ENCODE measurements around the gene WHAMM. TPM values are rescaled to one million over a fixed set of nuclear protein-coding genes. Genes with fewer than 3 reads are reported as not detected.

WHAMM gene
- total RNA-seq, 1 experiment from 2014 or later = 6.9 TPM

DNA sequence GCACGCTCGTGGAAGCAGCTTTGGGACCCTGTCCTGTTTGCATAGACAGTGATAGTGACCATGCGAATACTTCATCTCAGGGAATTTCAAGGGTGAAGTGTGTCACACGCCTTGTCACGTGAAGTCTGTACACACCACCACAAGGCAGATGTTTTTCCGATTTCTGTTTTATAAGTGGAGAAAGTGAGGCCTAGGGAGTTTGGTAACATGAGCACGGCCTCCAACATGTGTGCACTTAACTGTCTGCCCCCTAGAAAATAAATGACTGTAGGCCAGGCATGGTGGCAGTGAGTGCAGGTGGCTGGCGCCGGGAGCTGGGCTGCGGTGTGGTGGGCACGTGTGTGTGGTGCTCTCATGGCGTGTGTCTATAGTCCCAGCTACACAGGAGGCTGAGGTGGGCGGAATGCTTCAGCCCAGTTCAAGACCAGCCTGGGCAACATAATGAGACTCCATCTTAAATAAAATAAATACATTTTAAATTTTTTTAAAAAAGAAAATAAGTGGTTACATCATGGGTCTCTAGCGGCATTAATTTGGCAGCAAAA is 42.0 kb downstream of the WHAMM start:
- intact Hi-C loops (cut with micrococcal nuclease; ENCODE audit: unreplicated experiment) = no loop called here
- Histone ChIP-seq H3K9me3 (ENCODE audit: insufficient read depth, low read depth) (no peaks in the 10 kb centered on the region), H4K20me1 (ENCODE audit: insufficient read depth) (no peaks in the 10 kb centered on the region), H3F3A (ENCODE audit: insufficient read depth, low read depth) (no peaks in the 10 kb centered on the region), H3K4me2 (no peak overlapping the region), H2AFZ (no peak overlapping the region), H3K36me3 (ENCODE audit: low read depth) (no peaks in the 10 kb centered on the region), H3K4me3 (no peak overlapping the region), H3K27ac (no peak overlapping the region), H3K9me2 (ENCODE audit: insufficient read depth) (no peaks in the 10 kb centered on the region), H3K79me2 (ENCODE audit: low read depth) (no peaks in the 10 kb centered on the region), H3K4me1 (replicated peaks; ENCODE audit: insufficient read depth) (no peaks in the 10 kb centered on the region), H3K27me3 (ENCODE audit: insufficient read depth, low read depth) (no peaks in the 10 kb centered on the region)
- ChIA-PET CTCF (no interaction called here), POLR2A (ENCODE audit: unreplicated experiment) (no interaction called here)
- TF ChIP-seq, protein P1, sequence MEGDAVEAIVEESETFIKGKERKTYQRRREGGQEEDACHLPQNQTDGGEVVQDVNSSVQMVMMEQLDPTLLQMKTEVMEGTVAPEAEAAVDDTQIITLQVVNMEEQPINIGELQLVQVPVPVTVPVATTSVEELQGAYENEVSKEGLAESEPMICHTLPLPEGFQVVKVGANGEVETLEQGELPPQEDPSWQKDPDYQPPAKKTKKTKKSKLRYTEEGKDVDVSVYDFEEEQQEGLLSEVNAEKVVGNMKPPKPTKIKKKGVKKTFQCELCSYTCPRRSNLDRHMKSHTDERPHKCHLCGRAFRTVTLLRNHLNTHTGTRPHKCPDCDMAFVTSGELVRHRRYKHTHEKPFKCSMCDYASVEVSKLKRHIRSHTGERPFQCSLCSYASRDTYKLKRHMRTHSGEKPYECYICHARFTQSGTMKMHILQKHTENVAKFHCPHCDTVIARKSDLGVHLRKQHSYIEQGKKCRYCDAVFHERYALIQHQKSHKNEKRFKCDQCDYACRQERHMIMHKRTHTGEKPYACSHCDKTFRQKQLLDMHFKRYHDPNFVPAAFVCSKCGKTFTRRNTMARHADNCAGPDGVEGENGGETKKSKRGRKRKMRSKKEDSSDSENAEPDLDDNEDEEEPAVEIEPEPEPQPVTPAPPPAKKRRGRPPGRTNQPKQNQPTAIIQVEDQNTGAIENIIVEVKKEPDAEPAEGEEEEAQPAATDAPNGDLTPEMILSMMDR (conservative IDR thresholded peaks at IDR 0.05) = no peak
- TF ChIP-seq EZH2 (IDR thresholded peaks at IDR 0.05; ENCODE audit: low read depth) = no peak
- DNase-seq = no peak
- no TSS peak for BruUV-seq (replicated peaks)

DNA sequence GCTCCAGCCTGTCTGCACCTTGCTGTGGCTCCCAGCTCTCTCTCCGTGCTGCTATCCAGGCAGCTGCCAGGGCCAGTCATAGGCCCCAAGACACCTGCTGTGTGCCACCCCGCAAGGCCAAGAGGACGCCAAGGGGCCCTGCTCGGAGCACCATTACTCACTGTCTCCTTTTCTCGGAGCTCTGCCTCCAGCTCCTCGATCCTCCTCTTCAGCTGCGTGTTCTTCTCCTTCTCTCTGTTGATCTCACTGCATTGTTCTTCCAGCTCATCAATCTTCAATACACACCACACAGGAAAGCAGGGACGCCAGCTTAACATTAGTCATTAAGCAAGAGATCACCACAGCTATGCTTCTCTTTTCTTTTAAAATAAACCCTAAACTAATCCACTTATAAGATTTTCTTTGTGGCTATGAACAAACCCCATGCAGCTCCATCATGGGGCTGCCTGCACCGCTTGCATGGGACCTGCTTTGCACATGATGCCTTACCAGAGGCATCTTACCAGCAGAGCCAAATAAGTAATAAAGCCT is 42.6 kb downstream of the WHAMM start:
- no peaks in the 10 kb centered on the region for H3K4me1 ChIP-seq (replicated peaks; ENCODE audit: insufficient read depth)
- H2AFZ ChIP-seq = no peak overlapping the region

DNA sequence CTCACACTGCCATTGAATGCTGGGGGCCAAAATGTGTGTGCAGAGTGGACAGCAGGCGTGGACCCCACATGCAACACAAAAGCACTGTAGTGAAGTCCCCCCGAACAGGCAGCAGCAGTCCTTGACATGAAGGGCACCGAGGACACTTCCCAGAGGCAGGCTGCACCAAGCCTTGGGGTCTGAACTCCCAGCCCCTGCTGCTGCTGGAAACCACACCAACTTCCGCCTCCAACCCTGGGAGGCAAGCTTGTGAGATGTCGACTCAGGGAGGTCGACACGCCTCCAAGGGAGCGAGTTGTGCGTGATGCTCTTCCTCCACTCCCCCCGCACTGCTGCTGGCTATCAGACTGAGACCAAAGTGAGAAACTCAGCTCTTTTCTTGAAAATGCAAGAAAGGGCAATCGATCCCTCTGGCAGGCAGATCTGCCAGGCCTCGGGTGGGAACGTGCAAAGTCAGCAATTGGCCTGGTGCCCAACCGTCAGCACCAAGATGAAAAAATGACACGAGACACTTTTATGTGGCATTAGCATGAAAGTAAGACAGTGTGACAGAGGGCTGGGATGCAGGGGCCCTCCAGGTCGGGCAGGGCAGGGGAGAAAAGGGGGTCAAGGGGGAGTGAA is 43.6 kb downstream of the WHAMM start:
- Histone ChIP-seq H3K27me3 (ENCODE audit: insufficient read depth, low read depth) (no peaks in the 10 kb centered on the region), H3K36me3 (ENCODE audit: low read depth) (no peaks in the 10 kb centered on the region), H3K9me3 (ENCODE audit: insufficient read depth, low read depth) (no peaks in the 10 kb centered on the region), H3F3A (ENCODE audit: insufficient read depth, low read depth) (no peaks in the 10 kb centered on the region), H3K9me2 (ENCODE audit: insufficient read depth) (no peaks in the 10 kb centered on the region), H4K20me1 (ENCODE audit: insufficient read depth) (no peaks in the 10 kb centered on the region), H2AFZ (no peak overlapping the region), H3K27ac (no peak overlapping the region), H3K4me2 (no peak overlapping the region), H3K4me1 (replicated peaks; ENCODE audit: insufficient read depth) (no peaks in the 10 kb centered on the region), H3K4me3 (no peak overlapping the region), H3K79me2 (ENCODE audit: low read depth) (no peaks in the 10 kb centered on the region)
- DNase-seq = no peak
- intact Hi-C loops (cut with micrococcal nuclease; ENCODE audit: unreplicated experiment) = no loop called here
- BruUV-seq (replicated peaks) = no TSS peak
- POLR2A ChIA-PET (ENCODE audit: unreplicated experiment) = no interaction called here
- TF ChIP-seq, protein P1 (conservative IDR thresholded peaks at IDR 0.05) = no peak
- no peak for TF ChIP-seq EZH2 (IDR thresholded peaks at IDR 0.05; ENCODE audit: low read depth)
- CTCF ChIA-PET = no interaction called here

More for the DNA sequence above, 42.6 kb downstream of the WHAMM start:
- DNase-seq = no peak
- Histone ChIP-seq H3K9me2 (ENCODE audit: insufficient read depth) (no peaks in the 10 kb centered on the region), H3K36me3 (ENCODE audit: low read depth) (no peaks in the 10 kb centered on the region), H3K9me3 (ENCODE audit: insufficient read depth, low read depth) (no peaks in the 10 kb centered on the region), H4K20me1 (ENCODE audit: insufficient read depth) (no peaks in the 10 kb centered on the region), H3K27me3 (ENCODE audit: insufficient read depth, low read depth) (no peaks in the 10 kb centered on the region), H3K4me2 (no peak overlapping the region), H3F3A (ENCODE audit: insufficient read depth, low read depth) (no peaks in the 10 kb centered on the region), H3K27ac (no peak overlapping the region), H3K4me3 (no peak overlapping the region), H3K79me2 (ENCODE audit: low read depth) (no peaks in the 10 kb centered on the region)
- POLR2A ChIA-PET (ENCODE audit: unreplicated experiment) = no interaction called here
- CTCF ChIA-PET = no interaction called here
- TF ChIP-seq, protein P1 (conservative IDR thresholded peaks at IDR 0.05) = no peak
- TF ChIP-seq EZH2 (IDR thresholded peaks at IDR 0.05; ENCODE audit: low read depth) = no peak
- no TSS peak for BruUV-seq (replicated peaks)
- intact Hi-C loops (cut with micrococcal nuclease; ENCODE audit: unreplicated experiment) = no loop called here

Measured in PC-9 (cell line).